ENCODE data around the gene ADAMTS4. TPM values are rescaled to one million over a fixed set of nuclear protein-coding genes. Genes with fewer than 3 reads are reported as not detected.

The ADAMTS4 gene
- total RNA-seq, 4 donors from 2014 or later, result 16.8 to 79.3 (median 33.9) TPM

GRCh38 chr1:161153176-161153575, 45.7 kb downstream of the ADAMTS4 start:
- no peak for TF ChIP-seq CTCF (IDR thresholded peaks at IDR 0.05; ENCODE audit: low read depth)

DNA sequence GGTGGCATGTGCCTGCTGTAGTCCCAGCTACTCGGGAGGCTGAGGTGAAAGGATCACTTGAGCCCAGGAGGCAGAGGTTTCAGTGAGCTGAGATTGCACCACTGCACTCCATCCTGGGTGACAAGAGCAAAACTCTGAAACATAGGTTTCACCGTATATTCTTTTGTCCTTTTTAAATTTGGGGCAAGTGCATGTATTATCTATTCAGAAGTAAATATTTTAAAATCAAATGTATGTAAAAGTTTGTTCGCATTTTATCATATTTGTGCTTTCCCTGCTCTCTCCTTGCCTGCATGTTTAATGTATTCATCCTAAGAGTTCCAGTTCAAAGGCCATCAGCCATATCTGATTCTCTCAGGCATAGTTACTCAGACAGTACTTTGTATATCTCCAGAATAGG, 53.0 kb downstream of the ADAMTS4 start:
- TF ChIP-seq CTCF (IDR thresholded peaks at IDR 0.05; ENCODE audit: low read depth), result no peak

DNA sequence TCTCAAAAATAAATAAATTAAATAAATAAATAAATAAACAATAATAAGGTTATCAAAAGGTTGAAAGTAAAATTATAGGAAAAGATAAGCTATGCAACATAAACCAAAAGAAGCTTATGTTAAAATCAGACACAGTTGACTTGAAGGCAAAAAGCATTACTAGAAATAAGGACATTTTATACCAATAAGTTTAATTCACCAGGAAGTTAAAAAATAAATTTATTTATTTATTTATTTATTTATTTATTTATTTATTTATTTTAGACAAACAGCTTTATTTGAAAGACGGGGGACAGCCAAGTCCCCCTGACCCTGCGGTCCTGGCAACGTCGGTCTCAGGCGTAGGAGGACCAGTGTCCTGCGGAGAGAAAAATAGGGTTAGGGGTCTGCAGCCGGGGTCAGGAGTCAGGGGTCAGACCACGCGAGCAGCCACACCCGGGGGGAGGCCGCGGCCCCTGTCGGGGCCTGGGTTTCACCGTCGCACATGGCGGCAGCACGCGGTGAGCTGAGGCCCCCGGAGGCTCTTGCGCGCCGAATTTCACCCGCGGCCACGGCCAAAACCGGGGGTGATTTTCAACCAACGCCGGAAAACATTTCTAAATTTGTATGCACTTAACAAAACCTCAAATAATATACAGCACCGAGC, 58.0 kb downstream of the ADAMTS4 start:
- TF ChIP-seq CTCF (IDR thresholded peaks at IDR 0.05; ENCODE audit: low read depth), result no peak

DNA sequence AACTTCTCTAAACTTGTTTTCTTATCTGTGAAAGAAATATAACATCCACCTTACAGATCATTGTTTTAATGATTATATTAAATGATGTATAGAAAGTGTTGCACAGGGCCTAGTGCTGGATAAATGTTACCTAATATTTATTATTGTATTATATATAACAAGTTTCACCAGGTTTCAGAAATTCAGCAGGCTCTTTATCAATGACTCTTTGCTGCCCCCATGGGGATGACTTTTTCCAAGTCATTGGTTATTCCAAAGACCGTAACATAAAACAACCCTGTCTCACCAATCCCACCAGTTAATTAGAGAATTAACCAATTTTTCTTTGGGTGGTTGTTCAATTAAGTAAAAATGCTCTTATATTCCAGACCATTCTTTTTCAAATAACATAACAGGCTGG, 59.1 kb downstream of the ADAMTS4 start:
- no peak for TF ChIP-seq CTCF (IDR thresholded peaks at IDR 0.05; ENCODE audit: low read depth)

DNA sequence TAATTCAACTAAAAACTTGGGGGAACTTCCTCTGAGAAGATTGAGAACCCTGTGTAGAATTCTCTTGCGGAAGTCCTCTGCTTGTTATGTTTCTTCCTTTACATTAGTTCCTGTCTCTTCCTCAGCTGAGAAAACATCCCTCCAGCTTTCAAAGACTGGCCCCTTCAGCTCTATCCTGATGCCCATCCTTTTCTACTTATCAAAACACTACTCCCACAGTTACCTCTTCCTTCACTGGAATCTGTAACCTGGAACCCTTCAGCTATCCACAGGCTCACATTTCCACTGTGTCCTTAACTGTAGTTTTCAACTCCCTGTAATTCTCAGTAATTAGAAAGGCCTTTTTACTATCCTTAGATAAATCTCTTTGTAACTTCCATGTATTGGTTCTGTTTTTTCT, 60.4 kb downstream of the ADAMTS4 start:
- TF ChIP-seq CTCF (IDR thresholded peaks at IDR 0.05; ENCODE audit: low read depth), result no peak

DNA sequence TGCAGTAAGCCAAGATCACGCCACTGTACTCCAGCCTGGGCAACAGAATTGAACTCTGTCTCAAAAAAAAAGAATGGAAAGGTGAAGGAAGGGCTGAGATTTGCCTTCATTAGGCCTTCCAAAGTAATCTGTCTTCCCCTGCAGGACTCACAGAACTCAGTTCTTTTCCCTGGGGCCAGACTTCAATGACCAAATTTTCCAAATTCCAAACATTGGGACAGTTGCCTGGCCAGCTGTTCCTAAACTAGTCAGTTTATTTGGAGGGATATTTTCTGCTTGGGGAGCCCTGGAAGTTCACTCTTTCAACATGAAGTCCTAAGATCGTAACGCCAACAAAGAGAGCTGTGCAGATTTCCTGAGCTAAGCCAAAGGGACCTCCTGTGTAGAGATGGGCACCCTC, 61.0 kb downstream of the ADAMTS4 start:
- no peak for TF ChIP-seq CTCF (IDR thresholded peaks at IDR 0.05; ENCODE audit: low read depth)

Small RNA genes within 50 kb of the gene (small RNA-seq; reads per million reads assigned to genes)
- gene RF01225, result not detected

Other genes with a start within 250 kb of the ADAMTS4 start
- gene ITLN2, start 244.2 kb downstream of the ADAMTS4 start, total RNA-seq, result not detected
- 100 to 1,000 TPM in 1 of 4 donors, 10 to 100 TPM in 3; 38.6 to 133 (median 51.5) TPM for gene F11R, start 177.9 kb downstream of the ADAMTS4 start, total RNA-seq
- 10 to 100 TPM in 3 of 4 donors, 1 to 10 TPM in 1; 8.6 to 65.4 (median 43.8) TPM for gene TSTD1, start 160.1 kb downstream of the ADAMTS4 start, total RNA-seq
- 10 to 100 TPM; 40.1 to 81.4 (median 74.9) TPM for gene USF1, start 153.1 kb downstream of the ADAMTS4 start, total RNA-seq
- gene ARHGAP30, start 129.2 kb downstream of the ADAMTS4 start, total RNA-seq, result 10 to 100 TPM in 3 of 4 donors, 1 to 10 TPM in 1; 6.0 to 46.9 (median 17.6) TPM
- 1 to 10 TPM in 1 of 4 donors, under 1 TPM in 1, not detected in 2; 0.22 to 2.4 TPM for gene NECTIN4, start 109.5 kb downstream of the ADAMTS4 start, total RNA-seq
- gene KLHDC9, start 100.7 kb downstream of the ADAMTS4 start, total RNA-seq, result 1 to 10 TPM in 2 of 4 donors, under 1 TPM in 1, not detected in 1; 0.68 to 4.8 (median 1.7) TPM
- 10 to 100 TPM; 35.0 to 57.1 (median 42.5) TPM for gene PFDN2, start 81.0 kb downstream of the ADAMTS4 start, total RNA-seq
- gene NIT1, start 80.9 kb downstream of the ADAMTS4 start, total RNA-seq, result 10 to 100 TPM; 20.4 to 41.1 (median 35.3) TPM
- gene DEDD, start 66.4 kb downstream of the ADAMTS4 start, total RNA-seq, result 10 to 100 TPM; 25.2 to 36.8 (median 36.4) TPM
- gene UFC1, start 45.1 kb downstream of the ADAMTS4 start, total RNA-seq, result 100 to 1,000 TPM in 1 of 4 donors, 10 to 100 TPM in 3; 41.8 to 109 (median 65.4) TPM
- 10 to 100 TPM in 2 of 4 donors, 1 to 10 TPM in 2; 8.8 to 19.6 (median 11.0) TPM for gene USP21, start 39.6 kb downstream of the ADAMTS4 start, total RNA-seq
- 10 to 100 TPM in 3 of 4 donors, 1 to 10 TPM in 1; 7.7 to 28.4 (median 17.8) TPM for gene PPOX, start 32.6 kb downstream of the ADAMTS4 start, total RNA-seq
- gene B4GALT3, start 21.5 kb downstream of the ADAMTS4 start, total RNA-seq, result 10 to 100 TPM; 11.7 to 25.3 (median 19.8) TPM
- 100 to 1,000 TPM in 2 of 4 donors, 10 to 100 TPM in 2; 74.7 to 125 (median 106) TPM for gene NDUFS2, start 3.3 kb upstream of the ADAMTS4 start, total RNA-seq
- gene FCER1G, start 16.2 kb upstream of the ADAMTS4 start, total RNA-seq, result 100 to 1,000 TPM in 3 of 4 donors, 10 to 100 TPM in 1; 39.6 to 510 (median 152) TPM
- gene APOA2, start 24.6 kb upstream of the ADAMTS4 start, total RNA-seq, result not detected
- gene TOMM40L, start 27.0 kb upstream of the ADAMTS4 start, total RNA-seq, result 10 to 100 TPM in 2 of 4 donors, 1 to 10 TPM in 2; 7.5 to 10.6 (median 9.9) TPM
- gene NR1I3, start 39.1 kb upstream of the ADAMTS4 start, total RNA-seq, result not detected
- not detected for gene PCP4L1, start 59.7 kb upstream of the ADAMTS4 start, total RNA-seq
- gene MPZ, start 110.9 kb upstream of the ADAMTS4 start, total RNA-seq, result 1 to 10 TPM; 2.4 to 7.8 (median 3.9) TPM
- 10 to 100 TPM; 27.1 to 41.8 (median 34.4) TPM for gene SDHC, start 115.3 kb upstream of the ADAMTS4 start, total RNA-seq
- gene CFAP126, start 168.8 kb upstream of the ADAMTS4 start, total RNA-seq, result not detected